Body of pancreas (tissue), 4 donors: ENCODE data around the gene NEGR1.

Source experiments
- POLR2A ChIP-seq, 3 donors: fragments of 450-650 bp; IDR thresholded peaks; one replicate each; pipeline ENCODE4 v1.6.1; 2016; ENCODE audit warnings: antibody characterized with exemption in 3 of 3, mild to moderate bottlenecking in 2 of 3
- TF ChIP-seq, protein P1 (sequence below), 7 experiments: fragments of 450-650 bp in 4 of 7; fragments of 200-600 bp in 3 of 7; sonication (generic) in 3 of 7; IDR thresholded peaks; one replicate each; pipeline ENCODE4 v1.5.1; 2016 to 2019; ENCODE audit warnings: antibody characterized with exemption in 7 of 7

DNA sequence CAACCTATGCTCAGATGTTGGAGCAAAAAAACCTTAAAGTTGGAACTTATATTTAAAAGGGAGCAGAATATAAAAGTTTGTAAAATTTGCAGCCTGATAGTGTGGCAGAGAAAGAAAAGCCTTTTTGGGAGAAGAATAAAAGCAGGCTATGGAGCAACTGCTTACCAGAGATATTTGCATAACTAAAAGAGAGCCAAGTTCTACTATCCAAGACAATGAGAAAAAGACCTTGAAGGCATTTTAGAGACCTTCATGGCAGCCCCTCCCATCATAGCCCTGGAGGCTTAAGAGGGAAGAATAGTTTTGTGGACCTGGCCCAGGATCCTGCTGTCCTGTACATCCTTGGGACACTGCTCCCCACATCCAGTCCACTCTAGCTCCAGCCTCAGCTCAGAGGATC is 889.0 kb downstream of the NEGR1 start:
- TF ChIP-seq, protein P1, sequence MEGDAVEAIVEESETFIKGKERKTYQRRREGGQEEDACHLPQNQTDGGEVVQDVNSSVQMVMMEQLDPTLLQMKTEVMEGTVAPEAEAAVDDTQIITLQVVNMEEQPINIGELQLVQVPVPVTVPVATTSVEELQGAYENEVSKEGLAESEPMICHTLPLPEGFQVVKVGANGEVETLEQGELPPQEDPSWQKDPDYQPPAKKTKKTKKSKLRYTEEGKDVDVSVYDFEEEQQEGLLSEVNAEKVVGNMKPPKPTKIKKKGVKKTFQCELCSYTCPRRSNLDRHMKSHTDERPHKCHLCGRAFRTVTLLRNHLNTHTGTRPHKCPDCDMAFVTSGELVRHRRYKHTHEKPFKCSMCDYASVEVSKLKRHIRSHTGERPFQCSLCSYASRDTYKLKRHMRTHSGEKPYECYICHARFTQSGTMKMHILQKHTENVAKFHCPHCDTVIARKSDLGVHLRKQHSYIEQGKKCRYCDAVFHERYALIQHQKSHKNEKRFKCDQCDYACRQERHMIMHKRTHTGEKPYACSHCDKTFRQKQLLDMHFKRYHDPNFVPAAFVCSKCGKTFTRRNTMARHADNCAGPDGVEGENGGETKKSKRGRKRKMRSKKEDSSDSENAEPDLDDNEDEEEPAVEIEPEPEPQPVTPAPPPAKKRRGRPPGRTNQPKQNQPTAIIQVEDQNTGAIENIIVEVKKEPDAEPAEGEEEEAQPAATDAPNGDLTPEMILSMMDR (IDR thresholded peaks at IDR 0.05) = no peak
- no peak for TF ChIP-seq POLR2A (IDR thresholded peaks at IDR 0.05)
